ENCODE data around the gene GALNT8. TPM values are rescaled to one million over a fixed set of nuclear protein-coding genes. Genes with fewer than 3 reads are reported as not detected.

Gene GALNT8
- polyA plus RNA-seq, 3 donors = 2.3 to 3.8 (median 3.2) TPM

- no peak for DNase-seq (ENCODE audit: extremely low read depth in 1 of 11, low read depth in 9 of 11, low spot score in 4 of 11)
Observed at GRCh38 chr12:4784404-4785054, 64.3 kb downstream of the GALNT8 start.

GRCh38 chr12:4786795-4787194, 66.6 kb downstream of the GALNT8 start:
- no peak for DNase-seq (ENCODE audit: extremely low read depth in 1 of 11, low read depth in 9 of 11, low spot score in 4 of 11)

GRCh38 chr12:4787965-4788364, 67.8 kb downstream of the GALNT8 start:
- DNase-seq (ENCODE audit: extremely low read depth in 1 of 11, low read depth in 9 of 11, low spot score in 4 of 11) = no peak

- no peak for DNase-seq (ENCODE audit: extremely low read depth in 1 of 11, low read depth in 9 of 11, low spot score in 4 of 11)
Observed at GRCh38 chr12:4789776-4790175, 69.6 kb downstream of the GALNT8 start.

GRCh38 chr12:4791497-4791896, 71.3 kb downstream of the GALNT8 start:
- DNase-seq (ENCODE audit: extremely low read depth in 1 of 11, low read depth in 9 of 11, low spot score in 4 of 11) = no peak

- no peak for DNase-seq (ENCODE audit: extremely low read depth in 1 of 11, low read depth in 9 of 11, low spot score in 4 of 11)
Observed at GRCh38 chr12:4794491-4794890, 74.3 kb downstream of the GALNT8 start.

- DNase-seq (ENCODE audit: extremely low read depth in 1 of 11, low read depth in 9 of 11, low spot score in 4 of 11) = no peak
Observed at GRCh38 chr12:4796216-4796615, 76.0 kb downstream of the GALNT8 start.

- no peak for DNase-seq (ENCODE audit: extremely low read depth in 1 of 11, low read depth in 9 of 11, low spot score in 4 of 11)
Observed at GRCh38 chr12:4796694-4797482, 76.7 kb downstream of the GALNT8 start.

GRCh38 chr12:4800555-4800954, 80.4 kb downstream of the GALNT8 start:
- DNase-seq (ENCODE audit: extremely low read depth in 1 of 11, low read depth in 9 of 11, low spot score in 4 of 11) = no peak

GRCh38 chr12:4802841-4803240, 82.6 kb downstream of the GALNT8 start:
- no peak for DNase-seq (ENCODE audit: extremely low read depth in 1 of 11, low read depth in 9 of 11, low spot score in 4 of 11)

GRCh38 chr12:4806439-4807115, 86.4 kb downstream of the GALNT8 start:
- DNase-seq (ENCODE audit: extremely low read depth in 1 of 11, low read depth in 9 of 11, low spot score in 4 of 11) = no peak

- DNase-seq (ENCODE audit: extremely low read depth in 1 of 11, low read depth in 9 of 11, low spot score in 4 of 11) = no peak
Observed at GRCh38 chr12:4807116-4807783, 87.0 kb downstream of the GALNT8 start.

GRCh38 chr12:4807813-4808212, 87.6 kb downstream of the GALNT8 start:
- DNase-seq (ENCODE audit: extremely low read depth in 1 of 11, low read depth in 9 of 11, low spot score in 4 of 11) = no peak

GRCh38 chr12:4809013-4809448, 88.8 kb downstream of the GALNT8 start:
- DNase-seq (ENCODE audit: extremely low read depth in 1 of 11, low read depth in 9 of 11, low spot score in 4 of 11) = peak in 3 of 11 donors; percentile 39 to 43 (median 43)

GRCh38 chr12:4809449-4810218, 89.4 kb downstream of the GALNT8 start:
- DNase-seq (ENCODE audit: extremely low read depth in 1 of 11, low read depth in 9 of 11, low spot score in 4 of 11) = no peak

GRCh38 chr12:4810219-4810671, 90.0 kb downstream of the GALNT8 start:
- DNase-seq (ENCODE audit: extremely low read depth in 1 of 11, low read depth in 9 of 11, low spot score in 4 of 11) = no peak

- no peak for DNase-seq (ENCODE audit: extremely low read depth in 1 of 11, low read depth in 9 of 11, low spot score in 4 of 11)
Observed at GRCh38 chr12:4812624-4813327, 92.6 kb downstream of the GALNT8 start.

- no peak for DNase-seq (ENCODE audit: extremely low read depth in 1 of 11, low read depth in 9 of 11, low spot score in 4 of 11)
Observed at GRCh38 chr12:4813741-4814140, 93.5 kb downstream of the GALNT8 start.

All from renal cortex interstitium (tissue), 11 donors.